Kidney epithelial cell (primary cell): ENCODE results near the gene GET4. TPM values are rescaled to one million over a fixed set of nuclear protein-coding genes. Genes with fewer than 3 reads are reported as not detected.

Experiments used
- DNase-seq: peaks from one replicate; pipeline ENCODE4 v3.0.0-alpha.2; 2010; ENCODE audit warnings: low read depth
- H3K27me3 ChIP-seq: 2 replicates; pipeline ENCODE4 v1.6.0; 2011; ENCODE audit warnings: low read length; ENCODE audit not compliant: control insufficient read depth, insufficient read depth
- H3K36me3 ChIP-seq: 2 replicates; pipeline ENCODE4 v1.5.1; 2011; ENCODE audit warnings: low read length; ENCODE audit not compliant: control insufficient read depth, insufficient read depth
- H3K4me3 ChIP-seq: 2 replicates; pipeline ENCODE4 v1.5.1; 2011; ENCODE audit warnings: low read depth, mild to moderate bottlenecking, control low read depth, low read length
- CTCF ChIP-seq: IDR thresholded peaks from 2 replicates; pipeline ENCODE4 v1.5.1; 2011; ENCODE audit warnings: mild to moderate bottlenecking, moderate library complexity, low read length, control low read depth, inconsistent platforms; ENCODE audit not compliant: insufficient read depth, poor library complexity, severe bottlenecking
- total RNA-seq: library from RNA; depleted of rRNA; stranded (reverse); fragments of >200 nt; gene quantifications from 2 replicates; pipeline ENCODE4 v1.2.3, GENCODE V29; 2015

GET4 gene
- total RNA-seq, 1 donor from 2014 or later = 63.1 TPM

- no peak for DNase-seq
- H3K4me3 ChIP-seq = no peak overlapping the region
- peaks cover 2% of the 10 kb centered on the region for H3K36me3 ChIP-seq
- TF ChIP-seq CTCF = no peak
- no peaks in the 10 kb centered on the region for H3K27me3 ChIP-seq
Measured at GRCh38 chr7:885893-886625, 9.7 kb downstream of the GET4 start.

- H3K36me3 ChIP-seq = peaks cover 2% of the 10 kb centered on the region
- no peak for DNase-seq
Measured at GRCh38 chr7:886626-887487, 10.5 kb downstream of the GET4 start.

GRCh38 chr7:887488-887820, 11.1 kb downstream of the GET4 start:
- no peak for TF ChIP-seq CTCF
- peaks cover 4% of the 10 kb centered on the region for H3K36me3 ChIP-seq
- no peak overlapping the region for H3K4me3 ChIP-seq
- no peak for DNase-seq
- H3K27me3 ChIP-seq = no peaks in the 10 kb centered on the region

More at GRCh38 chr7:886626-887487, 10.5 kb downstream of the GET4 start:
- TF ChIP-seq CTCF = no peak
- Histone ChIP-seq H3K27me3 (no peaks in the 10 kb centered on the region), H3K4me3 (no peak overlapping the region)

- Histone ChIP-seq H3K4me3 (no peak overlapping the region), H3K36me3 (peaks cover 4% of the 10 kb centered on the region), H3K27me3 (no peaks in the 10 kb centered on the region)
- TF ChIP-seq CTCF = no peak
- DNase-seq = no peak
Measured at GRCh38 chr7:888081-889024, 12.0 kb downstream of the GET4 start.

GRCh38 chr7:889025-889390, 12.7 kb downstream of the GET4 start:
- no peak for DNase-seq

More at GRCh38 chr7:889025-889390, 12.7 kb downstream of the GET4 start:
- Histone ChIP-seq H3K27me3 (no peaks in the 10 kb centered on the region), H3K36me3 (peaks cover 4% of the 10 kb centered on the region), H3K4me3 (no peak overlapping the region)
- TF ChIP-seq CTCF = no peak
